Measurements from ENCODE around the gene PHACTR4. TPM values are rescaled to one million over a fixed set of nuclear protein-coding genes. Genes with fewer than 3 reads are reported as not detected.
A peak's percentile ranks its signal among the peaks of the same experiment; 100 is the strongest.
"Not testable (repeated sequence)": the region's sequence is repeated elsewhere in the genome, so short reads cannot be mapped to it uniquely, and the experiment has no call there.

PHACTR4 gene
- total RNA-seq, 2 experiments from 2014 or later: 29.0 to 34.9 TPM

DNA sequence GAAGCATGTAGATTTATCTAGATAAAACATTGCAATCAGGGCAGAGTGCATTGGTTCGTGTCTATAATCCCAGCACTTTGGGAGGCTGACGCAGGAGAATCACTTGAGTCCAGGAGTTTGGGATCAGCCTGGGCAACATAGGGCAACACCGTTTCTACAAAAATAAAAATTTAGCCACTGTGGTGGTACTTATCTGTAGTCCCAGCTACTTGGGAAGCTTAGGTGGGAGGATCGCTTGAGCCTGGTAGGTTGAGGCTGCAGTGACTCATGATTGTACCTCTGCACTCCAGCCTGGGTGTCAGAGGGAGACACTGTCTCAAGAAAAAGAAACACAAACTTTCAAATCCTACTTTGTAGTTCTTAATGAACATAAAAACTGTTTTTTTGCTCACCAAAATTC, 72.1 kb downstream of the PHACTR4 start:
- H3K4me3 Mint-ChIP-seq: no peak overlapping the region
- DNase-seq: no peak
- no peaks in the 10 kb centered on the region for H3K27me3 Mint-ChIP-seq
- ChIA-PET CTCF (no interaction called here), POLR2A (no interaction called here)
- H3K4me1 Mint-ChIP-seq: peaks cover 25% of the 10 kb centered on the region
- peaks cover 14% of the 10 kb centered on the region for H3K36me3 Mint-ChIP-seq (ENCODE audit: low read depth)
- peaks cover 3% of the 10 kb centered on the region for H3K9me3 Mint-ChIP-seq
- H3K27ac Mint-ChIP-seq: no peak overlapping the region

DNA sequence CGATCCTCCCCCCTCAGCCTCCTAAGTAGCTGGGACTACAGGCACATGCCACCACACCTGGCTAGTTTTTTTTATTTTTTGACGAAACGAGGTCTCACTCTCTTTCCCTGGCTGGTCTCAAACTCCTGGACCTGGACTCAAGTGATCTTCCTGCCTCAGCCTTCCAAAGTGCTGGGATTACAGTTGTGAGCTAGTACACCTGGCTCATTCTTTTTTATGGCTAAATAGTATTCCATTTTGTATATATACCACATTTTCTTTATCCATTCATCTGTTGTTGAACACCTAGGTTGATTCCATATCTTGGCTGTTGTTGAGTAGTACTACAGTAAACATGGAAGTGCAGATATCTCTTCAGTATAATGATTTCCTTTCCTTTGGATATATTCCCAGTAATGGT, 74.0 kb downstream of the PHACTR4 start:
- no peak for DNase-seq
- H3K9me3 Mint-ChIP-seq: peaks cover 3% of the 10 kb centered on the region
- H3K36me3 Mint-ChIP-seq (ENCODE audit: low read depth): peaks cover 14% of the 10 kb centered on the region
- peaks cover 21% of the 10 kb centered on the region for H3K4me1 Mint-ChIP-seq
- ChIA-PET POLR2A (no interaction called here), CTCF (interaction anchor here (0.6 to 1.2 kb wide), 4 partner anchors 11 to 812 kb away, joined by 3 to 4 read pairs (median 4); no protein-coding TSS in a partner anchor)
- no peak overlapping the region for H3K27ac Mint-ChIP-seq
- no peak overlapping the region for H3K4me3 Mint-ChIP-seq
- no peaks in the 10 kb centered on the region for H3K27me3 Mint-ChIP-seq

DNA sequence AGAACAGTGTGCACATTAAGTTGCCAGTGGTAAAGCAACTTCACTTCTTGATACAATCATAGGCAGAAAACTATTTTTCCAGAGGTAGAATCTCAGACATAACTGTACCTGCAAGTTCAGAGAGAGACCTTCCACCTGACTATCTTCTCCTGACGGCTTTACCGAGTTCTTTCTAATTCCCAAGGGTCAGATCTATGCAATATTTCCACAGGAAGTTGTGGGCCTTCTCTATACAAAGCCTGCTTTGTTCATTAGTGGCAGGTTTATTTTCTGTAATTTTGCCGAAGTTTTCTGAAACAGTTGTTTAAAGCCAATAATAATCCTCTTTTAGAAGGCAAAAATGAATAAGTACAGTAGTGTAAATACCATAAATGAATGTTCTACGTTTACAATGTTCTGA, 78.1 kb downstream of the PHACTR4 start:
- Mint-ChIP-seq H3K27me3 (no peaks in the 10 kb centered on the region), H3K4me1 (peaks cover 33% of the 10 kb centered on the region), H3K27ac (no peak overlapping the region), H3K4me3 (no peak overlapping the region), H3K9me3 (peaks cover 3% of the 10 kb centered on the region), H3K36me3 (ENCODE audit: low read depth) (peaks cover 14% of the 10 kb centered on the region)
- CTCF ChIA-PET: no interaction called here
- POLR2A ChIA-PET: no interaction called here
- no peak for DNase-seq

DNA sequence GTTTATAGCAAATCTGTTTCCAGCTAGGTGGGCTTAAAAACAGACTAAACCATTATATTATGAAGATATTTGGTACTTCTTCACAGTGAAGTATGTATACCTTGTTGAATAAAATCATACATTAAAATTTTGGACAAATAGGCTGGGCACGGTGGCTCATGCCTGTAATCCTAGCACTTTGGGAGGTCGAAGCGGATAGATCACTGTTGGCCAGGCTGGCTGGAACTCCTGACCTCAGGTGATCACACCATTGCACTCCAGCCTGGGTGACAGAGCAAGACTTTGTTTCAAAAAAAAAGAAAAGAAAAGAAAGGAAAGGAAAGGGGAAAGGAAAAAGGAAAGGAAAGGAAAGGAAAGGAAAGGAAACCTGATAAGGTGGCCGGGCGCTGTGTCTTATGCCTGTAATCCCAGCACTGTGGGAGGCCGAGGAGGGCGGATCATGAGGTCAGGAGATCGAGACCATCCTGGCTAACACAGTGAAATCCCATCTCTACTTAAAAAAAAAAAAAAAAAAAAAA, 78.6 kb downstream of the PHACTR4 start:
- H3K4me3 Mint-ChIP-seq, POLR2A ChIA-PET, H3K9me3 Mint-ChIP-seq, H3K27me3 Mint-ChIP-seq, CTCF ChIA-PET, DNase-seq: not testable (repeated sequence)
- peak overlapping the region; percentile 79 for H3K27ac Mint-ChIP-seq
- H3K4me1 Mint-ChIP-seq: peaks cover 32% of the 10 kb centered on the region
- peaks cover 10% of the 10 kb centered on the region for H3K36me3 Mint-ChIP-seq (ENCODE audit: low read depth)

DNA sequence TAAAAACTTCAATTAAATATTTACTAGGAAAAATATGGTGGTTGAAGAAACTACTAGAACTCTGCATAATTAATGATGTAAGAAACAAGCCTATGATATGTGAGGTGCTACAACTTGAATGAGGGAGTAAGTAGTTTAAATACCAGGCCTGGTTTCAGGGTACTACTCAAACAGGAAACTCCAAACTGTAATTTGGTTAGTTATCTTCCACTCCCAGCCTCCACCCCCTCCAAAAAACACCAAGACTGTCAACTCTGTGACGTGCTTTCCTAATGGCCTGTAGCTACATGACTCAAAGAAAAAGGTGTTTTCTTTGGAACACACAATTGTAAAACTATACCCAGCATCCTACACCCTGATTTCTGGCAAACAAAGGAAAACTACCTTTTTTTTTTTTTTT, 80.4 kb downstream of the PHACTR4 start:
- peak; percentile 61 for DNase-seq
- Mint-ChIP-seq H3K9me3 (no peaks in the 10 kb centered on the region), H3K27me3 (no peaks in the 10 kb centered on the region), H3K36me3 (ENCODE audit: low read depth) (peaks cover 8% of the 10 kb centered on the region), H3K4me3 (peak overlapping the region; percentile 41), H3K27ac (peak overlapping the region; percentile 92), H3K4me1 (peaks cover 35% of the 10 kb centered on the region)
- CTCF ChIA-PET: interaction anchor here (0.6 to 2.0 kb wide), 5 partner anchors 9 to 132 kb away, joined by 3 to 9 read pairs (median 5); no protein-coding TSS in a partner anchor
- POLR2A ChIA-PET: no interaction called here

DNA sequence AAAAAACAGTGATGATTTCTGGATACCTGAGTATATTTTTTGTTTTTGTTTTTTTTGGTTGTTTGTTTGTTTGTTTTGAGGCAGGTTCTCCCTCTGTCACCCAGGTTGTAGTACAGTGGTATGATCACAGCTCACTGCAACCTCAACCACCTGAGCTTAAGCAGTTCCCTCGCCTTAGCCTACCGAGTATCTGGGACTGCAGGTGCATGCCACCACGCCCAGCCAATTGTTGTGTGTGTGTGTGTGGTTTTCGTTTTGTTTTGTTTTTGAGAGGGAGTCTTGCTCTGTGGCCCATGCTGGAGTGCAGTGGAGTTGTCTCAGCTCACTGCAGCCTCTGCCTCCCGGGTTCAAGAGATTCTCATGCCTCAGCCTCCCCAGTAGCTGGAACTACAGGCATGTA, 81.0 kb downstream of the PHACTR4 start:
- no peaks in the 10 kb centered on the region for H3K27me3 Mint-ChIP-seq
- H3K4me1 Mint-ChIP-seq: peaks cover 39% of the 10 kb centered on the region
- no peak overlapping the region for H3K4me3 Mint-ChIP-seq
- peaks cover 8% of the 10 kb centered on the region for H3K36me3 Mint-ChIP-seq (ENCODE audit: low read depth)
- peak; percentile 45 for DNase-seq
- POLR2A ChIA-PET: no interaction called here
- no peaks in the 10 kb centered on the region for H3K9me3 Mint-ChIP-seq
- peak overlapping the region; percentile 92 for H3K27ac Mint-ChIP-seq
- CTCF ChIA-PET: interaction anchor here (0.6 to 2.0 kb wide), 6 partner anchors 10 to 674 kb away, joined by 3 to 9 read pairs (median 4); no protein-coding TSS in a partner anchor

DNA sequence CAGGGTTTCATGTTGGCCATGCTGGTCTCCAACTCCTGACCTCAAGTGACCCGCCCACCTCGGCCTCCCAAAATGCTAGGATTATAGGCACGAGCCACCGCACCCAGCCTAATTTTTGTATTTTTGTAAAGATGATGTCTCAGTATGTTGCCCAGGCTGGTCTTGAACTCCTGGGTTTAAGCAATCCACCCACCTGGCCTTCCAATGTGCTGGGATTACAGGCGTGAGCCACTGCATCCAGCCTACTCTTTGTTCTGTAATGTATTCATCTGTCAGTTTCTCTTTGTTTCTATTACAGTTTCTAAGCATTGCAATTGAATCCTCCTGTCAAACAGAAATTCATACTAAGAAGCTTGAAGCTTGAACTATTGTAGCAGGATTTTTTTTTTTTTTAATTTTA, 81.5 kb downstream of the PHACTR4 start:
- peaks cover 43% of the 10 kb centered on the region for H3K4me1 Mint-ChIP-seq
- peak overlapping the region; percentile 16 for H3K4me3 Mint-ChIP-seq
- CTCF ChIA-PET: interaction anchor here (0.6 to 2.0 kb wide), 6 partner anchors 10 to 716 kb away, joined by 3 to 9 read pairs (median 5); no protein-coding TSS in a partner anchor
- peaks cover 10% of the 10 kb centered on the region for H3K36me3 Mint-ChIP-seq (ENCODE audit: low read depth)
- H3K27me3 Mint-ChIP-seq: no peaks in the 10 kb centered on the region
- POLR2A ChIA-PET: interaction anchor here (0.6 kb wide), 1 partner anchor 242 kb away, joined by 3 read pairs; no protein-coding TSS in a partner anchor
- no peak for DNase-seq
- H3K9me3 Mint-ChIP-seq: no peaks in the 10 kb centered on the region
- H3K27ac Mint-ChIP-seq: peak overlapping the region; percentile 87

DNA sequence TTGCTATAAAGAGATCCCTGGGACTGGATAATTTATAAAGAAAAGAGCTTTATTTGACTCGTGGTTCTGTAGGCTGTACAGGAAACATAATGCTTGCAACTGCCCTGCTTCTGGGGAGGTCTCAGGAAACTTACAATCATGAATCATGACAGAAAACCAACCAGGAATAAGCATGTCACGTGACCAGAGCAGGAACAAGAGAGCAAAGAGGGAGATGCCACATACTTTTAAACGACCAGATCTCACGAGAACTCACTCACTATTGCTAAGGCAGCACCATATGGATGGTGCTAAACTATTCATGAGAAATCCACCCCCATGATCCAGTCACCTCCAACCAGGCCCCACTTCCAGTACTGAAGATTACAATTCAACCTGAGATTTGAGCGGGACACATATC, 86.5 kb downstream of the PHACTR4 start:
- Mint-ChIP-seq H3K9me3 (no peaks in the 10 kb centered on the region), H3K4me1 (peaks cover 20% of the 10 kb centered on the region), H3K27ac (peak overlapping the region; percentile 73), H3K36me3 (ENCODE audit: low read depth) (peaks cover 13% of the 10 kb centered on the region), H3K27me3 (no peaks in the 10 kb centered on the region), H3K4me3 (no peak overlapping the region)
- peak; percentile 29 for DNase-seq
- ChIA-PET CTCF (no interaction called here), POLR2A (no interaction called here)

DNA sequence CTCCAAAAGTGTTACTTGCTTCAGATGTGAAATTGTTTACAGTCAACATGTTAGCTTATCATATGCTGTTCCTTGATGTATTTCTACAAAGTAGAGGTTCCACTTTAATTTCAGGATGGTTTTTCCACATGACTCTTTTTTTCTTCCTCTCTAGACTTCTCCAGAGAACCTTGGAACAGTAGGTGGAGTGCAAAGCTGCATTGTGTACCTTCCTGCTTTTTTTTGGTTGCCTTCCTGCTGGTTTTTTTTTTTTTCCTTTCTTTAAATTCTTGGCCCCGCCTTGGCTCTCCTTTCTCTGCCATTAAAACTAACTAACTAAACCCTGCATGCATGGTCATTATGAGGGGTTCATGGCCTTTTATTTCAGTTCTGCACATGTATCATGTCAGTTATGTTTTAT, 88.1 kb downstream of the PHACTR4 start:
- H3K9me3 Mint-ChIP-seq: no peaks in the 10 kb centered on the region
- H3K36me3 Mint-ChIP-seq (ENCODE audit: low read depth): peaks cover 13% of the 10 kb centered on the region
- H3K4me3 Mint-ChIP-seq: no peak overlapping the region
- POLR2A ChIA-PET: no interaction called here
- no peak for DNase-seq
- peaks cover 18% of the 10 kb centered on the region for H3K4me1 Mint-ChIP-seq
- H3K27me3 Mint-ChIP-seq: no peaks in the 10 kb centered on the region
- H3K27ac Mint-ChIP-seq: no peak overlapping the region
- CTCF ChIA-PET: no interaction called here

DNA sequence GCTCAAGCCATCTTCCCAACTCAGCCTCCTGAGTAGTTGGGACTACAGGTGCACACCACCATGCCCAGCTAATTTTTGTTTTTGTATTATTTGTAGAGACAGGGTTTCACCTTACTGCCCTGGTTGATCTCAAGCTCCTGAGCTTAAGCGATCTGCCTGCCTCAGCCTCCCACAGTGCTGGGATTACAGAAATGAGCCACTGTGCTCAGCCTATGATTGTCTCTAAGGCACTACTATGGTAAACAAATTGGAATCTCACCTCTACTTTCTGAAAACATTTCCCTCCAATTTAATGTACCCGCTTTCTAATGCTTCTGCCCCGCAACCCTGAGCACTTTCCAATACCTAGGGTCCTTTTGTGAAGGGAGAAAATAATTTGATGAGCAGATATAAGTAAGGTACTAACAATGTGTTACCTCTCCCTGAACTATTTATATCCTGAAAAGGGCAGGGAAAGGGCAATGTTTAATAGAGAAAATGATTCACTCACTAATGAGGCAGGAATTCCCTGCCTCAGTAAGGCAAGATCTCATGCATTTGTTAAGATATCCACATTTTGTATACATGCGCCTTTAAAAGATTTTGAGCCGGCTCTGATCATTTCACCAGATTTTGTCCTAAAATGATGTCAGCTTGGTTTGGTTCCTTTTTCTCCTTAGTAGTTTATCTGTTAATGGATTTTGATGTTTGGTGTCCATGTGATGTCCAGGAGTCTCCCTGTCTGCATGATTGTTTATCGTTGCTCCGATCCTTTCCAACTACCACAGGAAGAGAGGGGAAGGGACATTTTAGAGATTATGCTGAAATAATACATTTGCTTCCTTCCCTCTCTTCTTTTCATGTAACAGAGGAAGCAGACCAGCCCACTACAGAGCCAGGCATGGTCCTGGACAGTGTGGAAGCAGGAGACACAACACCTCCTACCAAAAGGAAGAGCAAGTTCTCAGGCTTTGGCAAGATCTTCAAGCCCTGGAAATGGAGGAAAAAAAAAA, 89.0 kb downstream of the PHACTR4 start:
- peaks cover 14% of the 10 kb centered on the region for H3K4me1 Mint-ChIP-seq
- DNase-seq: no peak
- H3K9me3 Mint-ChIP-seq: no peaks in the 10 kb centered on the region
- no peak overlapping the region for H3K27ac Mint-ChIP-seq
- H3K4me3 Mint-ChIP-seq: no peak overlapping the region
- POLR2A ChIA-PET: no interaction called here
- CTCF ChIA-PET: interaction anchor here (0.6 kb wide), 1 partner anchor 603 kb away, joined by 5 read pairs; no protein-coding TSS in a partner anchor
- no peaks in the 10 kb centered on the region for H3K27me3 Mint-ChIP-seq
- H3K36me3 Mint-ChIP-seq (ENCODE audit: low read depth): peaks cover 13% of the 10 kb centered on the region

DNA sequence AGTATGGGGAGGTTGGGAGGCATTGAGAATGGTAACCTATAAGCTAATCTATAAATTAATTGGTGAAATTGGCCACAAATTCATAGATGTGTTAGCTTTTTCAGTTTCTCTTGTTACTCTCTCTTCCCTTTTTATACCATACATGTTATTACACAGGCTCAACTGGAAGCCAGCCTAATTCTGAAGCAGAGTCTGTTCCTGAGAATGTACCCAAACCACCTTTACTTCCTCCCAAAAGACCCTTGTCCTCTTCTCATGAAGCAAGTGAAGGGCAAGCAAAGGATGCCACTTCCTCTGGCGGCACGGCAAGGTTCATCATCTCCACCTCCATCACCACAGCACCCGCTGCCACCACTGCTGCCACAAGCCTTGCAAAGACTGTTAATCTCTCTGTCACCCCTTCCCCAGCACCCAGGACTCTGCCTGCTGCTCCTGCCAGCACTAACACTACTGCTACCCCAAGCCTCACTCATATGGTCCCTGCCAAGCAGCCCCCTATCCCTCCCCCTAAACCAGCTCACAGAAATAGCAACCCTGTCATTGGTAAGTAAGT, 96.8 kb downstream of the PHACTR4 start:
- Mint-ChIP-seq H3K9me3 (no peaks in the 10 kb centered on the region), H3K36me3 (ENCODE audit: low read depth) (peaks cover 18% of the 10 kb centered on the region), H3K4me1 (peaks cover 13% of the 10 kb centered on the region), H3K27me3 (no peaks in the 10 kb centered on the region), H3K27ac (peak overlapping the region; percentile 43), H3K4me3 (no peak overlapping the region)
- no peak for DNase-seq
- ChIA-PET CTCF (no interaction called here), POLR2A (no interaction called here)

DNA sequence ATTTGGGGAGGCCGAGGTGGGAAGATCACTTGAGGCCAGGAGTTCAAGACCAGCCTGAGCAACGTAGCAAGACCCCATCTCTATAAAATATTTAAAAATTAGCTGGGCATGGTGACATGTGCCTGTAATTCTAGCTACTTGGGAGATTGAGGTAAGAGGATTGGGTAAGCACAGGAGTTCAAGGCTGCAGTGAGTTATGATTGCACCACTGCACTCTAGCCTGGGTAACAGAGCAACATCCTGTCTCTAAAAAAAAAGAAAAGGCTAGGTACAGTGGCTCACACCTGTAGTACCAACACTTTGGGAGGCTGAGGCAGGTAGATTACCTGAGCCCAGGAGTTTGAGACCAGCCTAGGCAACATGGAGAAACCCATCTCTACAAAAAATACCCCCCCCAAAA, 100.6 kb downstream of the PHACTR4 start:
- Mint-ChIP-seq H3K27me3 (no peaks in the 10 kb centered on the region), H3K27ac (no peak overlapping the region), H3K4me3 (no peak overlapping the region), H3K36me3 (ENCODE audit: low read depth) (peaks cover 22% of the 10 kb centered on the region), H3K9me3 (no peaks in the 10 kb centered on the region), H3K4me1 (peaks cover 17% of the 10 kb centered on the region)
- ChIA-PET CTCF (no interaction called here), POLR2A (no interaction called here)
- no peak for DNase-seq

DNA sequence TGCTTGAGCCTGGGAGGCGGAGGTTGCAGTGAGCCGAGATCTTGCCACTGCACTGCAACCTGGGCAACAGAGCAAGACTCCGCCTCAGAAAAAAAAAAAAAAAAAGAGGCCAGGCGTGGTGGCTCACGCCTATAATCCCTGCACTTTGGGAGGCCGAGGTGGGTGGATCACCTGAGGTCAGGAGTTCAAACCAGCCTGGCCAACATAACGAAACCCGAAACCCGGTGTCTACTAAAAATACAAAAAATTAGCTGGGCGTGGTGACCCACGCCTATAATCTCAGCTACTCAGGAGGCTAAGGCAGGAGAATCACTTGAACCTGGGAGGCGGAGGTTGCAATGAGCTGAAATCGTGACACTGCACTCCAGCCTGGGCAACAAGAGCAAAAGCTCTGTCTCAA, 110.0 kb downstream of the PHACTR4 start:
- CTCF ChIA-PET: interaction anchor here (0.6 kb wide), 1 partner anchor 753 kb away, joined by 3 read pairs; no protein-coding TSS in a partner anchor
- H3K36me3 Mint-ChIP-seq (ENCODE audit: low read depth): peaks cover 24% of the 10 kb centered on the region
- H3K4me3 Mint-ChIP-seq, H3K9me3 Mint-ChIP-seq, DNase-seq, H3K27me3 Mint-ChIP-seq, POLR2A ChIA-PET, H3K4me1 Mint-ChIP-seq: not testable (repeated sequence)
- peak overlapping the region; percentile 66 for H3K27ac Mint-ChIP-seq
